Mesothelial cell of epicardium (in vitro differentiated cells): ENCODE results near the gene ENTPD1. TPM values are rescaled to one million over a fixed set of nuclear protein-coding genes. Genes with fewer than 3 reads are reported as not detected.

Source experiments
- DNase-seq, 2 experiments: peaks; one replicate each; pipeline ENCODE4 v3.0.0; 2021; ENCODE audit warnings: low spot score in 2 of 2; ENCODE audit not compliant: unreplicated experiment in 2 of 2
- H3K27ac Mint-ChIP-seq: 2 replicates; pipeline ENCODE4 v1.8.0; 2021; ENCODE audit warnings: mixed read lengths
- H3K27me3 Mint-ChIP-seq: 2 replicates; pipeline ENCODE4 v1.8.0; 2021; ENCODE audit warnings: low read depth, mixed read lengths
- H3K36me3 Mint-ChIP-seq: 2 replicates; pipeline ENCODE4 v1.8.0; 2021; ENCODE audit warnings: mixed read lengths
- H3K4me1 Mint-ChIP-seq: 2 replicates; pipeline ENCODE4 v1.8.0; 2021; ENCODE audit warnings: mixed read lengths
- H3K4me3 Mint-ChIP-seq: 2 replicates; pipeline ENCODE4 v1.8.0; 2021; ENCODE audit warnings: mild to moderate bottlenecking, moderate library complexity, mixed read lengths
- H3K9me3 Mint-ChIP-seq: 2 replicates; pipeline ENCODE4 v1.8.0; 2021; ENCODE audit warnings: mixed read lengths
- total RNA-seq: library from RNA; stranded (reverse); gene quantifications from 3 replicates; pipeline ENCODE4 v1.2.1, GENCODE V29; 2021
- TF ChIP-seq, protein P1 (sequence below): fragments of 200-600 bp; sonication (generic); IDR thresholded peaks from one replicate; pipeline ENCODE4 v1.5.0; 2021; ENCODE audit warnings: antibody characterized with exemption; ENCODE audit not compliant: unreplicated experiment

Gene ENTPD1
- total RNA-seq, 1 donor from 2014 or later, result 1.1 TPM

DNA sequence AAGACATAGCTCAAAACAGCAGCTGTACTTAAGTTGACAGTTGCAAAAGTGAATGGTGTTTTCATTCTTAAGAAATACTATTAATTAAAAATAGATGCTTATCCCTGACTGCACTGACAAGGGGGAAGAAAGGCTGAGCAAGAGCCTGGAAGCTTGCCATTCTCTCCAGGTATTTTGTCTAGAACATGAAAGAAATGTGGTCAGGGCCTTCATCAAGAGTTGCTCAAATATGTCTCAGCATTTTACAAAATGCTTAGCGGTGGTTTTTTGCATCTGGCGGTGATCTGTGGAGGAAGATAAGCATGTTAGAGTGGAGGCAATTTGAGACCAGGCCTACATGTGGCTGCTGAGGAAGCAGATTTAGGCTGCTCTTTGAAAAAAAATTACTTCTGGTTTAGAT lies 105.4 kb downstream of the ENTPD1 start:
- Mint-ChIP-seq H3K9me3 (no peaks in the 10 kb centered on the region), H3K4me3 (no peak overlapping the region), H3K4me1 (peaks cover 16% of the 10 kb centered on the region), H3K27me3 (peaks cover 4% of the 10 kb centered on the region), H3K36me3 (no peaks in the 10 kb centered on the region), H3K27ac (peak overlapping the region; percentile 72)
- TF ChIP-seq, protein P1, sequence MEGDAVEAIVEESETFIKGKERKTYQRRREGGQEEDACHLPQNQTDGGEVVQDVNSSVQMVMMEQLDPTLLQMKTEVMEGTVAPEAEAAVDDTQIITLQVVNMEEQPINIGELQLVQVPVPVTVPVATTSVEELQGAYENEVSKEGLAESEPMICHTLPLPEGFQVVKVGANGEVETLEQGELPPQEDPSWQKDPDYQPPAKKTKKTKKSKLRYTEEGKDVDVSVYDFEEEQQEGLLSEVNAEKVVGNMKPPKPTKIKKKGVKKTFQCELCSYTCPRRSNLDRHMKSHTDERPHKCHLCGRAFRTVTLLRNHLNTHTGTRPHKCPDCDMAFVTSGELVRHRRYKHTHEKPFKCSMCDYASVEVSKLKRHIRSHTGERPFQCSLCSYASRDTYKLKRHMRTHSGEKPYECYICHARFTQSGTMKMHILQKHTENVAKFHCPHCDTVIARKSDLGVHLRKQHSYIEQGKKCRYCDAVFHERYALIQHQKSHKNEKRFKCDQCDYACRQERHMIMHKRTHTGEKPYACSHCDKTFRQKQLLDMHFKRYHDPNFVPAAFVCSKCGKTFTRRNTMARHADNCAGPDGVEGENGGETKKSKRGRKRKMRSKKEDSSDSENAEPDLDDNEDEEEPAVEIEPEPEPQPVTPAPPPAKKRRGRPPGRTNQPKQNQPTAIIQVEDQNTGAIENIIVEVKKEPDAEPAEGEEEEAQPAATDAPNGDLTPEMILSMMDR, result no peak
- no peak for DNase-seq

DNA sequence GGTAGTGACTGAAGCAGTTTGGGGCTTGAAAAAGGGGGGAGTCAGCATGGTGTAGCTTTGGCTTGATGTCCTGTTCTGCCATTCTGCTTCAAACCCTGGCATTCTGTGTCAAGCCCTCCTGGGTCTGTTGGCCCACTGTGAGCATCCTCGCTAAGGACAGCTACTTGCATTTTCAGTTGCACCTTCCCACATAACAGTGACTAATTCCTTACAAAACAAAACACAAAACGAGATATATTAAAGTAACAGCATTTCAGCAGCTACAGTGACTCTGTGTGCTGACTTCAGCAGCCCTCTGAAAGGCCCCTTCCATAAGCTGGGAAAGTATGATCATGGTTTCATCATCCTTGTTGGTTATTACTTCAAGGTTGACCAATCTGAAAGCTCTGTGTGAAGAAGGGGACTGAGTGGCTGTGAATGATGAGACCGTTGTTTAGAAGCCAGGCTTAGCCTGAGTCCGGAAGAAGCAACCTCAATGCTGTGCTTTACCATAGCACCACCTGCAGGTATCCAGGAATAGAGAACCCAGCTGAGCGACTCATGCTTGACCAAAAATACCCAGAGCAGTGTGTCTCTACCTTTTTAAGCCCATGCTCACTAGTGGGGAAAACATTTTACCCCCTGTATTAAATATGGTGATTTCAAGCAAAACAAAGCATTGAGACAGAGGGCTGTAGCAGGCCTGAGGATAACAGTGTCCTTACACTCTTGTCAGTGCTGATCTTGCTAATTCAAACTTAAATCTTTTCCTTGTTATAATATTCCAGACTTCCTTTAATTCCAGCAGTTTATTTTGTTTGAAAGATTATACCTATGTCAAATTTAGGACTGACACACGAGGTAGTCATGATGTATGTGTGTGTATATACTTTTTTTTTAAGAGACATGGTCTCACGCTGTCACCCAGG lies 109.2 kb downstream of the ENTPD1 start:
- no peaks in the 10 kb centered on the region for H3K27me3 Mint-ChIP-seq
- DNase-seq, result no peak
- TF ChIP-seq, protein P1, result no peak

DNA sequence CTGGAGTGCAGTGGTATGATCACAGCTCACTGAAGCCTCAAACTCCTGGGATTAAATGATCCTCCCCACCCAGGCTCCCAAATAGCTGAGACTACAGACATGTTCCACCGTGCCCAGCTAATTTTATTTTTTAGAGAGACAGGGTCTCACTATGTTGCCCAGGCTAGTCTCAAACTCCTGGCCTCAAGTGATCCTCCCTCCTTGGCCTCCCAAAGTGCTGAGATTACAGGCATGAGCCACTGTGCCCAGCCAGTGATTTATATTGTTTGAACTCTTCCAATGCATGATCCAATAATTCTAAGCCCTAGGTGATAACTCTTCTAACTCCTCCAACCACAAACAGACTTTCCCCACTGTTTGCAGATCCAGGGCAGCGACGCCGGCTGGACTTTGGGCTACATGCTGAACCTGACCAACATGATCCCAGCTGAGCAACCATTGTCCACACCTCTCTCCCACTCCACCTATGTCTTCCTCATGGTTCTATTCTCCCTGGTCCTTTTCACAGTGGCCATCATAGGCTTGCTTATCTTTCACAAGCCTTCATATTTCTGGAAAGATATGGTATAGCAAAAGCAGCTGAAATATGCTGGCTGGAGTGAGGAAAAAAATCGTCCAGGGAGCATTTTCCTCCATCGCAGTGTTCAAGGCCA lies 110.0 kb downstream of the ENTPD1 start:
- H3K36me3 Mint-ChIP-seq, result no peaks in the 10 kb centered on the region
- no peak for DNase-seq
- H3K4me3 Mint-ChIP-seq, result no peak overlapping the region
- peaks cover 6% of the 10 kb centered on the region for H3K4me1 Mint-ChIP-seq
- no peaks in the 10 kb centered on the region for H3K9me3 Mint-ChIP-seq
- no peak overlapping the region for H3K27ac Mint-ChIP-seq
- no peaks in the 10 kb centered on the region for H3K27me3 Mint-ChIP-seq
- TF ChIP-seq, protein P1, result no peak

More for the DNA sequence above, 109.2 kb downstream of the ENTPD1 start:
- no peak overlapping the region for H3K27ac Mint-ChIP-seq
- H3K4me3 Mint-ChIP-seq, result no peak overlapping the region
- H3K4me1 Mint-ChIP-seq, result peaks cover 14% of the 10 kb centered on the region
- H3K36me3 Mint-ChIP-seq, result no peaks in the 10 kb centered on the region
- H3K9me3 Mint-ChIP-seq, result no peaks in the 10 kb centered on the region

DNA sequence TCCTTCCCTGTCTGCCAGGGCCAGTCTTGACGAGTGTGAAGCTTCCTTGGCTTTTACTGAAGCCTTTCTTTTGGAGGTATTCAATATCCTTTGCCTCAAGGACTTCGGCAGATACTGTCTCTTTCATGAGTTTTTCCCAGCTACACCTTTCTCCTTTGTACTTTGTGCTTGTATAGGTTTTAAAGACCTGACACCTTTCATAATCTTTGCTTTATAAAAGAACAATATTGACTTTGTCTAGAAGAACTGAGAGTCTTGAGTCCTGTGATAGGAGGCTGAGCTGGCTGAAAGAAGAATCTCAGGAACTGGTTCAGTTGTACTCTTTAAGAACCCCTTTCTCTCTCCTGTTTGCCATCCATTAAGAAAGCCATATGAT lies 110.5 kb downstream of the ENTPD1 start:
- no peaks in the 10 kb centered on the region for H3K27me3 Mint-ChIP-seq
- H3K27ac Mint-ChIP-seq, result no peak overlapping the region
- DNase-seq, result no peak
- no peaks in the 10 kb centered on the region for H3K9me3 Mint-ChIP-seq
- TF ChIP-seq, protein P1, result no peak
- no peak overlapping the region for H3K4me3 Mint-ChIP-seq
- H3K4me1 Mint-ChIP-seq, result peaks cover 2% of the 10 kb centered on the region
- no peaks in the 10 kb centered on the region for H3K36me3 Mint-ChIP-seq

DNA sequence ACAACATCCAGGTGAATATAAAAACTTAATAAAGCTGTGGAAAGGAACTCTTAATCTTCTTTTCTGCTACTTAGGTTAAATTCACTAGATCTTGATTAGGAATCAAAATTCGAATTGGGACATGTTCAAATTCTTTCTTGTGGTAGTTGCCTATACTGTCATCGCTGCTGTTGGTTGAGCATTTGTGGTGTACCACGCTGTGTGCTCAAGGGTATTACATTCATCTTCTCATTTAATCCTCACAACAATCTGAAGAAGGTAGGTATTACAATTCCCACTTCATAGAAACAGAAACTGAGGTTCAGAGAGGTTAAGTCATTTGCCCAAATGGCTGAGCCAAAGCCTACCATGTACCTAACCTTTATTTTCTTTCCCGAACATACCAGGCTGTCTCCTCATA lies 111.9 kb downstream of the ENTPD1 start:
- Mint-ChIP-seq H3K4me3 (no peak overlapping the region), H3K9me3 (no peaks in the 10 kb centered on the region), H3K27ac (no peak overlapping the region), H3K4me1 (no peaks in the 10 kb centered on the region), H3K36me3 (no peaks in the 10 kb centered on the region), H3K27me3 (no peaks in the 10 kb centered on the region)
- TF ChIP-seq, protein P1, result no peak
- no peak for DNase-seq
